ENCODE results near the gene CHD9. TPM values are rescaled to one million over a fixed set of nuclear protein-coding genes. Genes with fewer than 3 reads are reported as not detected.

CHD9 gene
- total RNA-seq, result 26.2 and 34.1 TPM in 2 replicates

GRCh38 chr16:53054670-53055485, at the start of gene CHD9:
Gene CHD9 (plus strand): TSS chr16:53054991. CDS start chr16:53156090, 101,099 bp downstream.
- Histone ChIP-seq H3K36me3 (ENCODE audit: control insufficient read depth, insufficient read depth, low read length) (no peaks in the 10 kb centered on the region), H3K27me3 (ENCODE audit: control insufficient read depth, insufficient read depth, low read length) (no peaks in the 10 kb centered on the region), H3K4me3 (ENCODE audit: low read depth, low read length) (peak within 1 kb of the TSS; percentile 68)
- TF ChIP-seq CTCF (IDR thresholded peaks at IDR 0.05; ENCODE audit: insufficient read depth, low read length, poor library complexity, severe bottlenecking), result peak; percentile 96
- no peak for DNase-seq (ENCODE audit: low read depth)

- Histone ChIP-seq H3K4me3 (ENCODE audit: low read depth, low read length) (no peak overlapping the region), H3K36me3 (ENCODE audit: control insufficient read depth, insufficient read depth, low read length) (no peaks in the 10 kb centered on the region), H3K27me3 (ENCODE audit: control insufficient read depth, insufficient read depth, low read length) (no peaks in the 10 kb centered on the region)
- no peak for DNase-seq (ENCODE audit: low read depth)
- no peak for TF ChIP-seq CTCF (IDR thresholded peaks at IDR 0.05; ENCODE audit: insufficient read depth, low read length, poor library complexity, severe bottlenecking)
Observed at GRCh38 chr16:53007095-53007494, 47.7 kb upstream of the CHD9 start.

- H3K27me3 ChIP-seq (ENCODE audit: control insufficient read depth, insufficient read depth, low read length), result no peaks in the 10 kb centered on the region
- no peak for DNase-seq (ENCODE audit: low read depth)
- no peaks in the 10 kb centered on the region for H3K36me3 ChIP-seq (ENCODE audit: control insufficient read depth, insufficient read depth, low read length)
- H3K4me3 ChIP-seq (ENCODE audit: low read depth, low read length), result no peak overlapping the region
- no peak for TF ChIP-seq CTCF (IDR thresholded peaks at IDR 0.05; ENCODE audit: insufficient read depth, low read length, poor library complexity, severe bottlenecking)
Observed at GRCh38 chr16:53014287-53014686, 40.5 kb upstream of the CHD9 start.

GRCh38 chr16:53018834-53019416, 35.9 kb upstream of the CHD9 start:
- DNase-seq (ENCODE audit: low read depth), result no peak
- H3K36me3 ChIP-seq (ENCODE audit: control insufficient read depth, insufficient read depth, low read length), result no peaks in the 10 kb centered on the region
- H3K27me3 ChIP-seq (ENCODE audit: control insufficient read depth, insufficient read depth, low read length), result no peaks in the 10 kb centered on the region
- no peak overlapping the region for H3K4me3 ChIP-seq (ENCODE audit: low read depth, low read length)
- TF ChIP-seq CTCF (IDR thresholded peaks at IDR 0.05; ENCODE audit: insufficient read depth, low read length, poor library complexity, severe bottlenecking), result no peak

- H3K36me3 ChIP-seq (ENCODE audit: control insufficient read depth, insufficient read depth, low read length), result no peaks in the 10 kb centered on the region
- H3K27me3 ChIP-seq (ENCODE audit: control insufficient read depth, insufficient read depth, low read length), result no peaks in the 10 kb centered on the region
- no peak for DNase-seq (ENCODE audit: low read depth)
- peak; percentile 62 for TF ChIP-seq CTCF (IDR thresholded peaks at IDR 0.05; ENCODE audit: insufficient read depth, low read length, poor library complexity, severe bottlenecking)
- no peak overlapping the region for H3K4me3 ChIP-seq (ENCODE audit: low read depth, low read length)
Observed at GRCh38 chr16:53022374-53022773, 32.4 kb upstream of the CHD9 start.
